Heart right ventricle (tissue), 16 donors: ENCODE data around the gene LEP. TPM values are rescaled to one million over a fixed set of nuclear protein-coding genes. Genes with fewer than 3 reads are reported as not detected.

Experiments used
- ATAC-seq, 8 donors: fragments of 200-7000 bp; cut with Tn5 transposase; one replicate each; pipeline ENCODE4 v1.9.1; 2020; ENCODE audit warnings: mild to moderate bottlenecking in 8 of 8, moderate library complexity in 8 of 8, moderate number of reproducible peaks in 1 of 8
- DNase-seq, 2 donors: peaks; one replicate each; pipeline ENCODE4 v3.0.0-alpha.2; 2020
- H3K27ac ChIP-seq, 10 donors: fragments of 200-600 bp; sonication (generic) in 2 of 10; one replicate each; pipeline versions ENCODE4 v1.5.0 to v1.8.0; 2020 to 2022; ENCODE audit warnings: mild to moderate bottlenecking in 3 of 10
- H3K27me3 ChIP-seq, 7 donors: fragments of 200-600 bp; one replicate each; pipeline ENCODE4 v1.8.0; 2021 to 2022; ENCODE audit warnings: mild to moderate bottlenecking in 2 of 7
- H3K36me3 ChIP-seq, 9 donors: fragments of 200-600 bp; sonication (generic) in 1 of 9; one replicate each; pipeline versions ENCODE4 v1.5.0 to v1.8.0; 2020 to 2022; ENCODE audit warnings: mild to moderate bottlenecking in 2 of 9
- H3K4me1 ChIP-seq, 9 donors: fragments of 200-600 bp; sonication (generic) in 1 of 9; one replicate each; pipeline versions ENCODE4 v1.5.0 to v1.8.0; 2020 to 2022; ENCODE audit warnings: mild to moderate bottlenecking in 4 of 9
- H3K4me3 ChIP-seq, 10 donors: fragments of 200-600 bp; sonication (generic) in 2 of 10; one replicate each; pipeline versions ENCODE4 v1.5.0 to v1.8.0; 2020 to 2022; ENCODE audit warnings: mild to moderate bottlenecking in 7 of 10, moderate library complexity in 2 of 10
- H3K9me3 ChIP-seq, 11 donors: fragments of 200-600 bp in 10 of 11; sonication (generic) in 2 of 11; one replicate each; pipeline versions ENCODE4 v1.5.0 to v1.8.0; 2013 to 2022; ENCODE audit warnings: mild to moderate bottlenecking in 2 of 11, control low read depth in 1 of 11, moderate library complexity in 1 of 11
- WGBS, 2 donors: extraction: QIAGEN DNeasy Blood & Tissue Kit; methylation state at CpG; one replicate each; pipeline ENCODE4 v1.1.7; 2013; ENCODE audit warnings: inconsistent platforms in 1 of 2; 5-methylcytosine and 5-hydroxymethylcytosine counted together
- intact Hi-C, 10 donors: fragments of 100-400 bp; cut with DNase I; formaldehyde crosslinking; loops; one replicate each; pipeline versions ENCODE4 v1.11.1 to v1.14.2; 2022
- polyA plus RNA-seq, 2 donors: library from polyadenylated mRNA; stranded (reverse); fragments of 200-250 nt; gene quantifications; one replicate each; pipeline ENCODE4 v1.2.3, GENCODE V29; 2013
- total RNA-seq, 10 donors: library from RNA; stranded (reverse); fragmentation: NEBNext Ultra II Directional in 3 of 10; extraction: Animal tissue kit (Norgen Biotek cat#: 25700) in 3 of 10; gene quantifications; one replicate each; pipeline versions ENCODE4 v1.2.1 to v1.2.4, GENCODE V29; 2021 to 2023
- TF ChIP-seq, protein P1 (sequence below), 9 donors: fragments of 200-600 bp; sonication (generic) in 2 of 9; IDR thresholded peaks; one replicate each; pipeline versions ENCODE4 v1.5.0 to v1.8.0; 2021 to 2022; ENCODE audit warnings: antibody characterized with exemption in 9 of 9, mild to moderate bottlenecking in 5 of 9, moderate library complexity in 1 of 9
- donor health status: Arrhythmogenic right ventricular cardiomyopathy.
- donor health status: ischemic (EF 13 %, LVEDD 7.1; RV severe dilation, severe dysfunction).
- donor health status: healthy with polysubstance abuse.
- donor health status: DM: no; HTN: yes; CAD: no.
- donor health status: DM: no; HTN: no; CAD: no.
- donor health status: ischemic (EF 25% LVEDD 6.9; RV normal size, moderate dysfunction).
- donor health status: ischemic (EF 25% LVEDD 5.7; RV mildly dilated, moderate dysfunction).
- donor health status: healthy.
- donor health status: DM: yes; HTN: yes; CAD: no.
- donor health status: Ischemic cardiomyopathy.
- donor health status: ischemic (EF 35%, LVEDD 5.7; RV mildly dilated, moderate dysfunction).
- donor health status: nonischemic (EF 11% LVEDD 7.7; RV severe dilation, severe dysfunction).
- donor health status: DM: yes; HTN: yes; CAD: no.
- donor health status: PGD.
- donor health status: ischemic (EF 29% LVEDD 5.4; RV normal size, mild dysfunction).
- donor health status: nonischemic (EF 23%, LVEDD 6.1; RV moderate dilation, normal function).

Gene LEP
- total and polyA plus RNA-seq, 12 donors: 0.10 to 5.0 (median 0.52) TPM; not detected in 2

DNA sequence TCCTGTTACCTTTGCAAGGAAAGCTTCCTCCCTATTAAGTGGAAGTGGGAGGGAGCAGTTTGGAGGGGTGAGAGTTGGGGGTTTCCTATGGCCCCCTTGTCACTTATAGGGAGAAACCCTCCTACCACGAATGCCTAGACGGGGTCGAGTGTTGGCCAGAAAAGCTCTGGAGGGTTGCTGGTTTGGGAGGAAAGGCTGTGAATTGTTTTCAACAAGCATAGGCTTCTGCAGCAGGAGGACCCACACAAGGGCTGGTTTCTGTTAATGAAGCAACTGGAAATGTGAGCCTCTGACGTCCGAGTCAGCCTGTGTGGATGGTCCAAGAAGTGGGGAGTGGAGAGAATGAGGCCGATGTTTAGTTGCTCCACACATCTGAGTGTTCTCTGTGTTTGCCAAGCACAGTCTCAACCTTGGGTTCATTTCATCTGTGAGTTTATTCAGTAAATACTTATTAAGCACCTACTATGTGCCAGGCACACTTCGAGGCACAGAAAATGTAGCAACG, 37.3 kb upstream of the LEP start:
- no peaks in the 10 kb centered on the region for H3K9me3 ChIP-seq
- no peaks in the 10 kb centered on the region for H3K36me3 ChIP-seq
- TF ChIP-seq, protein P1, sequence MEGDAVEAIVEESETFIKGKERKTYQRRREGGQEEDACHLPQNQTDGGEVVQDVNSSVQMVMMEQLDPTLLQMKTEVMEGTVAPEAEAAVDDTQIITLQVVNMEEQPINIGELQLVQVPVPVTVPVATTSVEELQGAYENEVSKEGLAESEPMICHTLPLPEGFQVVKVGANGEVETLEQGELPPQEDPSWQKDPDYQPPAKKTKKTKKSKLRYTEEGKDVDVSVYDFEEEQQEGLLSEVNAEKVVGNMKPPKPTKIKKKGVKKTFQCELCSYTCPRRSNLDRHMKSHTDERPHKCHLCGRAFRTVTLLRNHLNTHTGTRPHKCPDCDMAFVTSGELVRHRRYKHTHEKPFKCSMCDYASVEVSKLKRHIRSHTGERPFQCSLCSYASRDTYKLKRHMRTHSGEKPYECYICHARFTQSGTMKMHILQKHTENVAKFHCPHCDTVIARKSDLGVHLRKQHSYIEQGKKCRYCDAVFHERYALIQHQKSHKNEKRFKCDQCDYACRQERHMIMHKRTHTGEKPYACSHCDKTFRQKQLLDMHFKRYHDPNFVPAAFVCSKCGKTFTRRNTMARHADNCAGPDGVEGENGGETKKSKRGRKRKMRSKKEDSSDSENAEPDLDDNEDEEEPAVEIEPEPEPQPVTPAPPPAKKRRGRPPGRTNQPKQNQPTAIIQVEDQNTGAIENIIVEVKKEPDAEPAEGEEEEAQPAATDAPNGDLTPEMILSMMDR (IDR thresholded peaks at IDR 0.05): no peak
- H3K27ac ChIP-seq: no peak overlapping the region
- DNase-seq (no peak), ATAC-seq (no peak)
- 42 to 49% methylated on average over 8 of the region's 8 CpGs for WGBS, 2 donors
- H3K27me3 ChIP-seq: peaks cover 4 to 83% (median 62%) of the 10 kb centered on the region in 7 donors
- H3K4me1 ChIP-seq: peaks cover 5 to 14% (median 7%) of the 10 kb centered on the region in 9 donors
- intact Hi-C loops: loop anchor here in 4 of 10 donors (10.0 kb wide), 2 partner anchors 159 to 169 kb away; partner anchors contain the start of gene LRRC4 (in 3 of the 4)
- no peak overlapping the region for H3K4me3 ChIP-seq

DNA sequence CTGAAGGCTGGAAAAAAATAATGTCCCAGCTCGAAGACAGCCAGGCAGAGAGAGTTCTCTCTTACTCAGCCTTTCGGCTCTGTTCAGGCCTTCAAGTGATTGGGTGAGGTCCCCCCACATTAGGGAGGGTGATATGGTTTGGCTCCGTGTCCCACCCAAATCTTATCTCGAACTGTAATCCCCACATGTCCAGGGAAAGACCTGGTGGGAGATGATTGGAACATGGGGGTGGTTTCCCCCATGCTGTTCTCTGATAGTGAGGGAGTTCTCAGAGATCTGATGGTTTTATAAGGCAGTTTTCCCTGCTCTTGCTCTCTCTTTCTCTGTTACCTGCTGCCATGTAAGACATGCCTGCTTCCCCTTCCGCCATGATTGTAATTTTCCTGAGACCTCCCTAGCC, 36.6 kb upstream of the LEP start:
- DNase-seq: no peak
- no peak for ATAC-seq
- WGBS, 2 donors: 58 to 65% methylated on average over 5 of the region's 5 CpGs
- peaks cover 5 to 15% (median 9%) of the 10 kb centered on the region in 9 donors for H3K4me1 ChIP-seq
- intact Hi-C loops: loop anchor here in 4 of 10 donors (10.0 kb wide), 2 partner anchors 160 to 170 kb away; partner anchors contain the start of gene LRRC4 (in 3 of the 4)
- peaks cover 4 to 89% (median 64%) of the 10 kb centered on the region in 7 donors for H3K27me3 ChIP-seq
- no peak overlapping the region for H3K4me3 ChIP-seq
- no peaks in the 10 kb centered on the region for H3K9me3 ChIP-seq
- no peaks in the 10 kb centered on the region for H3K36me3 ChIP-seq
- H3K27ac ChIP-seq: no peak overlapping the region
- TF ChIP-seq, protein P1 (IDR thresholded peaks at IDR 0.05): no peak

DNA sequence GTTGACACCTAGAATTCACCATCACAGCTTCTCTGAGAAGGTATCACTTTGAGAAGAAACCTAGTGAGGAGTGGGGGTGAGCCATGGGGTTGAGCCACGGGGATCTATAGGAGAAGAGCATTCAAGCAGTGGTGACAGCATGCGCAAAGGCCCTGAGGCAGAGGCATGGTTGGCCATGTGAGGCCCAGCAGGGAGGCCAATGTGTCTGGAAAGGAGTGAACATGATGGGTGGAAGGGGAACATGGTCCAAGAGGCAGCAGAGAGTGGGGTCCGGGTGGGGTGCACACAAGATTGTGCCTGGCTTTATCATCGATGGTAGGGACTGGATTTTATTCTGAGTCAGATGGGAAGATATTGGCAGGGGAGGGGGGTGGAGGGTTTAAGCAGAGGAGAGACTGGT, 36.0 kb upstream of the LEP start:
- TF ChIP-seq, protein P1 (IDR thresholded peaks at IDR 0.05): no peak
- ATAC-seq (no peak), DNase-seq (no peak)
- Histone ChIP-seq H3K36me3 (no peaks in the 10 kb centered on the region), H3K4me1 (peaks cover 5 to 21% (median 9%) of the 10 kb centered on the region in 9 donors), H3K27me3 (peaks cover 4 to 92% (median 64%) of the 10 kb centered on the region in 7 donors), H3K4me3 (no peak overlapping the region), H3K9me3 (no peaks in the 10 kb centered on the region), H3K27ac (no peak overlapping the region)
- 92 to 94% methylated on average over 4 of the region's 4 CpGs for WGBS, 2 donors
- intact Hi-C loops: loop anchor here in 7 of 10 donors (5.0 to 10.0 kb wide), 5 partner anchors 68 to 648 kb away; partner anchors contain the start of gene LRRC4 (in 3 of the 7)

DNA sequence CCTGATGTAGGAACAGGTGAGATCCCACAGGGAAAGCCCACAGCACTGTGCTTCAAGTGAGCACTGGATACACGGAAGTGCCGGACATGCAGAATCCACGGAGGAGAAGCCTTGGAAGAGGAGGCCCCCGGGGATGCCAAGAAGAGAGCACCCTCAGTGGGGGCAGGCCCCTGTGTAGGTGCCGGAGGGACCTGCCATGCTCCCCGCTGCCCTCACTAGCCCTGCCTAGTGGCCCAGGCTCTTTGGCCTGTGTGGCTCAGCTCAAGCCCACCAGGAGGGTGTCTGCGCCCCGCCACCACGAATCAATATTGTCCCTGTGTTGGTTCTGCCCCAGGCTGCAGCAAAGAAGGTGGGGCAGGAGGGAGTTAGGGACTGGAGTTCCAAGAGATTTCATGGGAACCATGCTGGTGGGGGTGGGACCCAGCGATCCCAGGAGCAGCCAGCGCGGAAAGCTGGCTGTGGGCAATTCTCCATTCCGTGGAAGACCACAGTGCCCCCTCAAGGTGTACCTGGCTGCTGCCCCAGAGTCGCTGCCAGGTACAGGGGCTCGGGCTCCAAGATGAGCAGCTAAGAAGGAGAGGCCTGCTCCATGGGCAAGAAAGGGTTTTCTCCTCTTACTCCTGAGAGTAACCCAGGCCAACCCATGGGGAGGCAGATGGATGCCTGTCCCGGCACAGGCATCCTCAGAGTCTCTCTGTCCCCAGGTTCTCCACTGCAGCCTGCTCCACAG, 34.9 kb upstream of the LEP start:
- DNase-seq (no peak), ATAC-seq (no peak)
- TF ChIP-seq, protein P1 (IDR thresholded peaks at IDR 0.05): no peak
- 81 to 82% methylated on average over 16 of the region's 16 CpGs for WGBS, 2 donors
- Histone ChIP-seq H3K4me3 (no peak overlapping the region), H3K27me3 (peaks cover 2 to 92% (median 64%) of the 10 kb centered on the region in 7 donors), H3K36me3 (no peaks in the 10 kb centered on the region), H3K4me1 (peaks cover 3 to 19% (median 8%) of the 10 kb centered on the region in 9 donors), H3K27ac (no peak overlapping the region), H3K9me3 (no peaks in the 10 kb centered on the region)
- intact Hi-C loops: loop anchor here in 7 of 10 donors (5.0 to 10.0 kb wide), 5 partner anchors 69 to 649 kb away; partner anchors contain the start of gene LRRC4 (in 3 of the 7)
